ENCODE data around the gene INPP5E.

INPP5E gene

DNA sequence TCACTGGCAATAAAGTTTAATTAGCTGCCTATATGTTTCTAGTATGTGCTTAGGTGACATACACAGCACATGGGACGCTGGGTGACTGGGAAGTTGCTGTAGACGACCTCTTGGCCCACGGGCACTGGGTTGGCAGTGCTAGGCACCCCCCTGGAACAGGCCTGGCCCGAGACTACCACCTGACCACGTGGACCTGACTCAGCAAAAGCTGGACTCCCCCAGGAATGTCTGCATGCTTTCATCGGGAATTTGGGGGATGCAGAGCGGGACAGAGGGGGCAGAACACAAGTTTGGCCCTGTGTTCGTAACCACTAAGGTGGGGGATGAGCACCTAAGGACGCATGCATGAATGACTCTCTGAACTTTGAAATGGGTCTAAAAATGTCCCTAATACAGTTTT lies 16.6 kb upstream of the INPP5E start:
- WGBS = 94% methylated on average over 9 of the region's 9 CpGs
- peaks cover 89% of the 10 kb centered on the region for H3K36me3 ChIP-seq (ENCODE audit: insufficient read depth, low read length)
- H3K27me3 ChIP-seq (ENCODE audit: insufficient read depth, low read length) = no peaks in the 10 kb centered on the region
- H3K4me3 ChIP-seq (ENCODE audit: low read length) = no peak overlapping the region
- H3K9me3 ChIP-seq (ENCODE audit: insufficient read depth, low read depth, low read length) = no peaks in the 10 kb centered on the region
- H3K4me1 ChIP-seq (ENCODE audit: insufficient read depth, low read length) = no peaks in the 10 kb centered on the region
- no peak overlapping the region for H3K27ac ChIP-seq (ENCODE audit: low read depth, low read length)
- no peak overlapping the region for H3K9ac ChIP-seq (ENCODE audit: low read depth, low read length)

DNA sequence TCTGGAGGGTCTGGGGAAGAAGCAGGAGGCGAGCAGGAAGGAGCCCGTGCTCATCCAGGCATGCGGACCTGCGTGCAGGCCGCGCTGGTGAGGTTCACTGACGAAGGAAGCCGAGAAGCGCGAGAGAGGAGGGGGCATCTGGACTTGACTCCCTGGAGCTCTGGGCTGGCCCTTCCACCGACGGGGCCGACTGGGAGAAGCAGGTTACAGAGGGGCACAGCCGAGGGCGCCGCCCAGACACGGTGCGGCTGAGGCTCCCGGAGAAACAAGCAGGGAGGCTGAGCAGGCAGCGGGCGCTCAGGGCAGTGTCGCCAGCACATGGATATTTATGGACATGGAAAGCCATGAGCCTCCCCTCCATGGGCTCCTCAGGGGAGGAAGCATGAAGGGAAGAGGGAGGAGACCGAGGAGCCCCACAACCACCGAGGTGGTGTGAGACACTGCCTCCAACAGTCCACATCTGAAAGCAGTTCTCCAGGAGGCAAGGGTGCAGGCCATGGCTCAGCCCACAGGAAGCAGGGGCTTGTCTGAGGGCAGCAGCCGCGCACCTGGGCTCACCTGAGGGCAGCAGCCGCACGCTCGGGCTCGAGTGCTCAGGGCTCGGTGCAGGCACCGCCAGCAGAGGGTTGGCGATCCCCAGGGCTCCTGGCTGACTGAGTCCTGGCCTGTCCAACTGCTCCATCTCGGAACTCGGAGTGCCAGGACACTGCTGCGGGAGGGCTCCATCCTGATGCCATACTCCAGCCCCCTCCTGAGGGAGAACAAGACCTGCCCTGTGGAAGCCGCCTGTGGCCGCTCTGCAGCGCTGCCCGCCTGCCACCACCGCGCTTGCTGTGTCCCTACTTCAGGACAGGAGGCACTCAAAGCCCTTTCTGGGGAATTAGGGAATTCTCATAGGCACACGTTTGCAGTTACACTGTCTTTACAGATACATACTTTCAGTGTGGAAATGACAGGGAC lies 15.7 kb upstream of the INPP5E start:
- Histone ChIP-seq H3K4me1 (ENCODE audit: insufficient read depth, low read length) (no peaks in the 10 kb centered on the region), H3K36me3 (ENCODE audit: insufficient read depth, low read length) (peaks cover 89% of the 10 kb centered on the region), H3K9ac (ENCODE audit: low read depth, low read length) (no peak overlapping the region), H3K27me3 (ENCODE audit: insufficient read depth, low read length) (no peaks in the 10 kb centered on the region), H3K4me3 (ENCODE audit: low read length) (no peak overlapping the region), H3K9me3 (ENCODE audit: insufficient read depth, low read depth, low read length) (no peaks in the 10 kb centered on the region), H3K27ac (ENCODE audit: low read depth, low read length) (no peak overlapping the region)
- WGBS = 97% methylated on average over 43 of the region's 43 CpGs

DNA sequence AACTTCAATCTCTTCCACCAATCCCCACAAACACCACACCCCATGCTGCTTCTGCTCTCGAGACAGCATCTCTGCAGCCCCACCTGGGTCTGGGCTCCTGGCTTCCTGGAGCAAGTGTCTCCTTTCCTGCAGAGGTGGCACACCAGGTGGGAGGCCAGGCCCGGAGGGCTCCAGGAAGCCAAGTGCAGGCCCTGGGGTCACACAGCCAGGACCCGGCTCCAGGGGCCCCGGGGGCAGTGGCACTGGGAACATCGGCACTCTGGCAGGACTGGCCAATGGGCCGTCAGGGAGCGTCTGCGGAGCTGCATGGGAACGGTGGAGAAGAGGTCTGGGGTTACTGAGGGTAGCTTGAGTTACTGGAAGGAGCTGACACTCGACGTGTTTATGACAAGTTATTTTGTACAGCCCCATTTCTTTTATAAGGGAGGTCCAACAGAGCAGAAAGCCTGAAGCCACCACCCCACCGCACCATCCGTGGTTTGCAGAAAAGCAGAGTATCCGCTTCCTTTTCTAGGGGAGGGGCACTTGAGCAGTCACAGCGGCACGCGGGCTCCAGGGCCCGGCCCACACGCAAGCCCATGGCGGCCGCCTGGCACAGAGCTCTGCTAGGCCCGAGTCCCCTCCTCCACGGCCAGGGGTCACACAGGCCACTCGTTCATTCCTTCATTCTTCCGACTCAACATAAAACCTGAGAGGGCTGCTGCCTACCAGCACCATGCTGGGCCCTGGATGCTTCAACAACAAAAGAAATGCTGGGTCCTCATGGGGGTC lies 14.6 kb upstream of the INPP5E start:
- H3K27ac ChIP-seq (ENCODE audit: low read depth, low read length) = no peak overlapping the region
- peaks cover 89% of the 10 kb centered on the region for H3K36me3 ChIP-seq (ENCODE audit: insufficient read depth, low read length)
- no peak overlapping the region for H3K9ac ChIP-seq (ENCODE audit: low read depth, low read length)
- no peaks in the 10 kb centered on the region for H3K27me3 ChIP-seq (ENCODE audit: insufficient read depth, low read length)
- no peaks in the 10 kb centered on the region for H3K4me1 ChIP-seq (ENCODE audit: insufficient read depth, low read length)
- no peak overlapping the region for H3K4me3 ChIP-seq (ENCODE audit: low read length)
- no peaks in the 10 kb centered on the region for H3K9me3 ChIP-seq (ENCODE audit: insufficient read depth, low read depth, low read length)
- 94% methylated on average over 25 of the region's 25 CpGs for WGBS

DNA sequence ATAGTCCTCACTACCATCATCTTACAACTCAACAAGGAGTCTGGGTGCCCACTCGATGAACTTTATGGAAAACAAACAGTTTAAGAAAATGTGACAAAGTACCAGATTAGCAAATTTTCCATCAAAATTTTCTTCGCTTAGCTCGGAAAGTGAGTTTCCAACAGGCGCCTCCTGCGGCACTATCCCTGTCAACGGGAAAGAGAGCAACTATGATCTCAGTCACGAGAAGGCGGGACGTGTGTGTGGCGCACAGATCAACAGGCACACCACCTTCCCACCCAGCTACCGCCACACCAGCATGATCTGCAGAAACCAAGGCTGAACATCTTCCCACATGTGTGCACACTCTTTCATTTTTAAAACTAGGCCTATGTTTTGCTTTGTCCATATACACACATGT lies 13.7 kb upstream of the INPP5E start:
- WGBS = 97% methylated on average over 11 of the region's 11 CpGs
- Histone ChIP-seq H3K27ac (ENCODE audit: low read depth, low read length) (no peak overlapping the region), H3K9ac (ENCODE audit: low read depth, low read length) (no peak overlapping the region), H3K4me3 (ENCODE audit: low read length) (no peak overlapping the region), H3K27me3 (ENCODE audit: insufficient read depth, low read length) (no peaks in the 10 kb centered on the region), H3K9me3 (ENCODE audit: insufficient read depth, low read depth, low read length) (no peaks in the 10 kb centered on the region), H3K4me1 (ENCODE audit: insufficient read depth, low read length) (no peaks in the 10 kb centered on the region), H3K36me3 (ENCODE audit: insufficient read depth, low read length) (peaks cover 89% of the 10 kb centered on the region)

DNA sequence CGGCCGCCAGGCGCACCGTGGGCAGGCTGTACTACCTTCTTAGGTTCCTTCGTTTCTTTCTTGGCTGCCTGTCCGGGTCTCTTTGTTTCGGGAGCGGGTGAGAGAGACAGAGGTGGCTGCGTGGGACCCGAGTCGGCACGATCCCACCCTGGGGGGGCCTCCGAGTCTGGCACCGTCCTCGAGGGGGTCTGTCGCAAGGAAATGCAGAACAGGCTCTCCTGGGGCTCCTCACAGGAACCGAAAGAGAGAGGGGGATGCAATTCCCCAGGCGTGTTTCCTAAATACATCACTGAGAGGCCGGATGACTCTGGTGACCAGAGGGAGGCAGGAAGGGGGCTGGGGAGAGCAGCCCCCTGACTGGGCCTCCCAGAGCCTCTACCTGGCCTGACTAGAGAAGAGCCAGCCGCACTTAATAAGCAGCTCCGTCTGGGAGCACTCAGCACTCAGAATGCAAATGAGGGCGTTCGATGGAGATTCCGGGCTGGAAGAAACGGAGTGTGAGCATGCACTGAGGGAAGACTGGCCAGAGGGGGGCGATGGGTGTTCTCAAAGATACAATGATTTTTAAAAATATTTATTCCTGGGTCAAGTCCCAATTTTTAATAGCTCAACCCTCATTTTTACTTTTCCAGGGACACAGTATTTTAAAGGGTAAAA lies 11.7 kb upstream of the INPP5E start:
- H3K27ac ChIP-seq (ENCODE audit: low read depth, low read length) = no peak overlapping the region
- no peak overlapping the region for H3K9ac ChIP-seq (ENCODE audit: low read depth, low read length)
- no peaks in the 10 kb centered on the region for H3K4me1 ChIP-seq (ENCODE audit: insufficient read depth, low read length)
- WGBS = 95% methylated on average over 26 of the region's 26 CpGs
- peaks cover 89% of the 10 kb centered on the region for H3K36me3 ChIP-seq (ENCODE audit: insufficient read depth, low read length)
- no peak overlapping the region for H3K4me3 ChIP-seq (ENCODE audit: low read length)
- no peaks in the 10 kb centered on the region for H3K27me3 ChIP-seq (ENCODE audit: insufficient read depth, low read length)
- no peaks in the 10 kb centered on the region for H3K9me3 ChIP-seq (ENCODE audit: insufficient read depth, low read depth, low read length)

DNA sequence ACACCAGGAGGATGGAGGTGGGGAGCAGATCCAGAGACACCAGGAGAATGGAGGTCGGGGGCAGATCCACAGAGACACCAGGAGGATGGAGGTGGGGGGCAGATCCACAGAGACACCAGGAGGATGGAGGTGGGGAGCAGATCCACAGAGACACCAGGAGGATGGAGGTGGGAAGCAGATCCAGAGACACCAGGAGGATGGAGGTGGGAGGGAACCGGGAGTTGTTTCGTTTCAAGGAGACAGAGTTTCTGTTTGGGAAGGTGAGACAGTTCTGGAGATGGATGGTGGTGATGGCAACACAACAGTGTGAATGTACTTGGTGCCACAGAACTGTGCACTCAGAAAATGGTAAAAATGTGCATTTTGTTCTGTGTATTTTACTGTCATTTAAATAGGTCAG lies 9.0 kb upstream of the INPP5E start:
- H3K27me3 ChIP-seq (ENCODE audit: insufficient read depth, low read length) = no peaks in the 10 kb centered on the region
- H3K36me3 ChIP-seq (ENCODE audit: insufficient read depth, low read length) = peaks cover 88% of the 10 kb centered on the region
- no peak overlapping the region for H3K27ac ChIP-seq (ENCODE audit: low read depth, low read length)
- no peaks in the 10 kb centered on the region for H3K4me1 ChIP-seq (ENCODE audit: insufficient read depth, low read length)
- no peak overlapping the region for H3K4me3 ChIP-seq (ENCODE audit: low read length)
- H3K9me3 ChIP-seq (ENCODE audit: insufficient read depth, low read depth, low read length) = no peaks in the 10 kb centered on the region
- H3K9ac ChIP-seq (ENCODE audit: low read depth, low read length) = no peak overlapping the region
- 90% methylated on average over 3 of the region's 3 CpGs for WGBS

DNA sequence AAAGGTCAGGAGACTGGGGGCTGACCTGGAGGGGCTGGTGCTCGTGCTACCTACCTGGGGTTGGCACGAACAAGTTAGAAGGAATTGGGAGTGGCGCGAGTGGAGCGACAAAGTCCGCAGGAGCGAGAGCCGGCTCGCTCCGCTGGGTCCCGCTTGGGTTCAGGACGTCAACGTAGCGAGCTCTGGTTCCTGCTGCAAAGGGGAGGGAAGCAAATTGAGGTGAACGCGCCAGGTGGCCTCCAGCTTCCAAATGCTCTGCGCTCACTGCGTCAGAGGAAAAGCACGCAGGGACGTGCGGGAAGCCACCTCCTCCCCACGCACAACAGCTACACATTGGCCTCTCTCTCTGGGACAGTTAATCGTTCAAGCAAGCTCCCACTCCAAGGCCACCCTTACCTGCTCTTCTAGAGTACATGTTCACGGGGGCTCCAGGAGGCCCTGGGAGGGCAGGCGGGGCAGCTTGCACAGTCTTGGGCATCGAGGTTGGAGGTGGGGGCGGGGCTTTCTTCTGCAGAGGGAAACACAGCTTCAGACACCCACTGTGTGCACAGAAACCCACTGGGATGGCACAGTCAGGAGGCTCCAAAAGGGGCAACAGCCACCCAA lies 7.6 kb upstream of the INPP5E start:
- Histone ChIP-seq H3K9me3 (ENCODE audit: insufficient read depth, low read depth, low read length) (no peaks in the 10 kb centered on the region), H3K27ac (ENCODE audit: low read depth, low read length) (no peak overlapping the region), H3K4me3 (ENCODE audit: low read length) (no peak overlapping the region), H3K9ac (ENCODE audit: low read depth, low read length) (no peak overlapping the region), H3K36me3 (ENCODE audit: insufficient read depth, low read length) (peaks cover 94% of the 10 kb centered on the region), H3K27me3 (ENCODE audit: insufficient read depth, low read length) (no peaks in the 10 kb centered on the region), H3K4me1 (ENCODE audit: insufficient read depth, low read length) (no peaks in the 10 kb centered on the region)
- WGBS = 95% methylated on average over 27 of the region's 27 CpGs

DNA sequence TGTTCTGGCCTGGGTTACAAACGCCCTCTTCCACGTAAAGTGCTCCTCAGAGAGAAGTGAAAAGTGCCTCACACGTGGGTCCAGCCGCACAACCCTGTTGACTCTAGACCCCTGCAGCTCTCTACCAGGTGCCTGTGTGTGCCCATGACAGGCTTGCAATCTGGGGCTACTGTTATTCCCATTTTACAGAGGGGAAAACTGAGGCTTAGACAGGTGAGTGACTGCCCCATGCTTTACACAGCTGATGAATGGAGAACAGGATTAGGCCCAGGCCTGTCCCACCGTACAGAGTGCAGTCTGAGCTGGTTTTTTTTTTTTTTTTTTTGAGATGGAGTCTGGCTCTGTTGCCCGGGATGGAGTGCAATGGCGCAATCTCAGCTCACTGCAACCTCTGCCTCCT lies 6.2 kb upstream of the INPP5E start:
- H3K4me3 ChIP-seq (ENCODE audit: low read length) = no peak overlapping the region
- H3K27me3 ChIP-seq (ENCODE audit: insufficient read depth, low read length) = no peaks in the 10 kb centered on the region
- no peaks in the 10 kb centered on the region for H3K9me3 ChIP-seq (ENCODE audit: insufficient read depth, low read depth, low read length)
- H3K9ac ChIP-seq (ENCODE audit: low read depth, low read length) = no peak overlapping the region
- peaks cover 96% of the 10 kb centered on the region for H3K36me3 ChIP-seq (ENCODE audit: insufficient read depth, low read length)
- no peak overlapping the region for H3K27ac ChIP-seq (ENCODE audit: low read depth, low read length)
- H3K4me1 ChIP-seq (ENCODE audit: insufficient read depth, low read length) = no peaks in the 10 kb centered on the region
- 94% methylated on average over 7 of the region's 7 CpGs for WGBS

DNA sequence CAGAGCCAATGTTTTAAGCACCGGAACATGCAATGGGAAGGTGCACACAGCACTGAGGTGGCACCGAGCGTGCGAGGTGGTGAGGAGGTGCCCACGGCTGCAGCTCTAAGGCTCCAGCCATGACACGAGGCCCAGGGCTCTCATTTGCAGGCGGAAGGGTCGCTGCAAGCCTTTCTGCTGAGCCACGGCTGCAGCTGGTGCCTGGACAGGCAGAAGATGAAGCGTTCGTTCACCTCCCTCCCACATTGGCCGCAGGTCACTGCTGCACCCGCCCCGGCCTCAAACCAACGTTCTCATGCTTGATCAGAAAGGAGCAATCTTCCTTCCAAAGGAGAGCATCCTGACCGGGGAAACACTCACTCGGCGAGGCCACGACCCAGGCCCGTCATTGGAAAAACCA lies 4.5 kb upstream of the INPP5E start:
- H3K4me3 ChIP-seq (ENCODE audit: low read length) = no peak overlapping the region
- no peak overlapping the region for H3K9ac ChIP-seq (ENCODE audit: low read depth, low read length)
- H3K9me3 ChIP-seq (ENCODE audit: insufficient read depth, low read depth, low read length) = no peaks in the 10 kb centered on the region
- no peaks in the 10 kb centered on the region for H3K4me1 ChIP-seq (ENCODE audit: insufficient read depth, low read length)
- H3K36me3 ChIP-seq (ENCODE audit: insufficient read depth, low read length) = peaks cover 84% of the 10 kb centered on the region
- H3K27me3 ChIP-seq (ENCODE audit: insufficient read depth, low read length) = no peaks in the 10 kb centered on the region
- H3K27ac ChIP-seq (ENCODE audit: low read depth, low read length) = no peak overlapping the region
- 97% methylated on average over 20 of the region's 20 CpGs for WGBS

DNA sequence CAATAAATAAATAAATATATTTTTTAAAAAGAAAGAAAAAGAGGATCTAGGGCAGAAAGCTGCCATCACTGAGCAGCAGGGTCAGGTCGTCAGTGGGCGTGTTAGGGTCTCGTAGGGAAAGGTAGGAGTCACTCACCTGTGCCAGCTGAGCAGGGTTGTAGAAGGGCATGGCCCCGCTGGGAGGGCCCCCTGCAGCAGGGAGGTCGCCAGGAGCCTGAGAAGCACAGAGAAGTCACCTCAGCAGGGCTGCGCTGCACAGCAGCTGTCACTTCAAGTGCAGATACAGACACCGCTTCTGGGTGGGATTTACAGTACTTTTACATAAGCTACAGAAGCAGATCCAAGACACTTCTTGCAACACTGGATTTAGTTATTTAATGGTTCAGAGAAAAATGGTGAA lies 4.0 kb upstream of the INPP5E start:
- H3K9me3 ChIP-seq (ENCODE audit: insufficient read depth, low read depth, low read length) = no peaks in the 10 kb centered on the region
- no peak overlapping the region for H3K9ac ChIP-seq (ENCODE audit: low read depth, low read length)
- no peak overlapping the region for H3K27ac ChIP-seq (ENCODE audit: low read depth, low read length)
- no peak overlapping the region for H3K4me3 ChIP-seq (ENCODE audit: low read length)
- H3K27me3 ChIP-seq (ENCODE audit: insufficient read depth, low read length) = no peaks in the 10 kb centered on the region
- WGBS = 94% methylated on average over 7 of the region's 7 CpGs
- peaks cover 80% of the 10 kb centered on the region for H3K36me3 ChIP-seq (ENCODE audit: insufficient read depth, low read length)
- no peaks in the 10 kb centered on the region for H3K4me1 ChIP-seq (ENCODE audit: insufficient read depth, low read length)

DNA sequence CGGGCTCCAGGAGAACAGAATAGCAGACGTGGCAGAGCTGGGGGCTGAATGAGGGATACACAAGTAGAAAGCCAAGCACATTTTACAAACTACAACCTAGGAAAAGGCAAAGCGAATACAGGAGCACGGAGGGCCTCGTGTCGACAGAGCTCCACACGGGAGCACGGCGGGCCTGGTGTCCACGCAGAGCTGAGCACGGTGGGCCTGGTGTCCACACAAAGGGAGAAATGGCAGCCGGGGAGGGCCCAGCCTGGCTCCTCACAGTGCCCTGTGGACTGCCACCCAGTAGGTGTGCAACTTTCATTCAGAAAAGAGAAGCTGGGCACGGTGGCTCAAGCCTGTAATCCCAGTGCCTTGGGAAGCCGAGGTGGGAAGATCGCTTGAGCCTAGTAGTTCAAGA lies 3.4 kb upstream of the INPP5E start:
- Histone ChIP-seq H3K27ac (ENCODE audit: low read depth, low read length) (no peak overlapping the region), H3K9ac (ENCODE audit: low read depth, low read length) (no peak overlapping the region), H3K36me3 (ENCODE audit: insufficient read depth, low read length) (peaks cover 74% of the 10 kb centered on the region), H3K27me3 (ENCODE audit: insufficient read depth, low read length) (no peaks in the 10 kb centered on the region), H3K9me3 (ENCODE audit: insufficient read depth, low read depth, low read length) (no peaks in the 10 kb centered on the region), H3K4me3 (ENCODE audit: low read length) (no peak overlapping the region), H3K4me1 (ENCODE audit: insufficient read depth, low read length) (no peaks in the 10 kb centered on the region)
- 95% methylated on average over 15 of the region's 15 CpGs for WGBS

Data from HUES64 (cell line).